ENCODE data around the gene PLA2G2D. TPM values are rescaled to one million over a fixed set of nuclear protein-coding genes. Genes with fewer than 3 reads are reported as not detected.

PLA2G2D gene
- total RNA-seq, 1 donor from 2014 or later = not detected

DNA sequence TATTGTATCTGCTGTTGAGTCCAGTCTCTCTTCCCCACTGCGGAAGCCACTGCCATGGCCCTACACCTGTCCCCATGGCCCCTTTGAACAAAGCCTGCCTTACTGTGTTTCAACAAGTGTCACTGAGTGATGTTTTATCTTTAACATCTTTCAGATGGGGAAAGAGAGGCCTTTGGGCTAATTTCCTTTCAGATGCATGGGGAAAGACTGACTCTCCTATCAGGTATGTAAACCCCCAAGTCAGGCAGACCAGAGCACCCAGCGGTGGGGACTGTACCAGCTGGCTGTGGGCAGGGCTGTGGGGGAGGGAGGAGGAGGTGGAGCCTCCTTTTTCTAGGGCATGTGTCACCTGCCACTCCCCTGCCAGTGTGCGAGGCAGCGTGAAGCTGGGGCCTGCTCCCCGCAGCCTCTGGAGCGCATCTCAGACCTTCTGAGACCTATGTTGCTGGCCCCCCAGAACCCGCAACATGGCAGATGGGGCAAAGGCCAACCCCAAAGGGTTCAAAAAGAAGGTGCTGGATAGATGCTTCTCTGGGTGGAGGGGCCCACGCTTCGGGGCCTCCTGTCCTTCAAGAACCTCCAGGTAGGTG is 19.7 kb upstream of the PLA2G2D start, which contains the start of gene PLA2G2F:
Gene PLA2G2F, plus strand, starts transcription at position 363 of the 590 bp plus-strand sequence. Its CDS starts 105 bp downstream, at position 468.
- Mint-ChIP-seq H3K4me3 (ENCODE audit: unreplicated experiment) (no peak within 1 kb of the TSS), H3K27ac (ENCODE audit: unreplicated experiment) (no peak within 1 kb of the TSS), H3K27me3 (ENCODE audit: unreplicated experiment) (peaks cover 6% of the 10 kb centered on the region), H3K4me1 (ENCODE audit: low read depth, unreplicated experiment) (no peaks in the 10 kb centered on the region), H3K36me3 (ENCODE audit: unreplicated experiment) (no peaks in the 10 kb centered on the region), H3K9me3 (ENCODE audit: unreplicated experiment) (peaks cover 2% of the 10 kb centered on the region)
- no peak for DNase-seq
- TF ChIP-seq, protein P1, sequence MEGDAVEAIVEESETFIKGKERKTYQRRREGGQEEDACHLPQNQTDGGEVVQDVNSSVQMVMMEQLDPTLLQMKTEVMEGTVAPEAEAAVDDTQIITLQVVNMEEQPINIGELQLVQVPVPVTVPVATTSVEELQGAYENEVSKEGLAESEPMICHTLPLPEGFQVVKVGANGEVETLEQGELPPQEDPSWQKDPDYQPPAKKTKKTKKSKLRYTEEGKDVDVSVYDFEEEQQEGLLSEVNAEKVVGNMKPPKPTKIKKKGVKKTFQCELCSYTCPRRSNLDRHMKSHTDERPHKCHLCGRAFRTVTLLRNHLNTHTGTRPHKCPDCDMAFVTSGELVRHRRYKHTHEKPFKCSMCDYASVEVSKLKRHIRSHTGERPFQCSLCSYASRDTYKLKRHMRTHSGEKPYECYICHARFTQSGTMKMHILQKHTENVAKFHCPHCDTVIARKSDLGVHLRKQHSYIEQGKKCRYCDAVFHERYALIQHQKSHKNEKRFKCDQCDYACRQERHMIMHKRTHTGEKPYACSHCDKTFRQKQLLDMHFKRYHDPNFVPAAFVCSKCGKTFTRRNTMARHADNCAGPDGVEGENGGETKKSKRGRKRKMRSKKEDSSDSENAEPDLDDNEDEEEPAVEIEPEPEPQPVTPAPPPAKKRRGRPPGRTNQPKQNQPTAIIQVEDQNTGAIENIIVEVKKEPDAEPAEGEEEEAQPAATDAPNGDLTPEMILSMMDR (IDR thresholded peaks at IDR 0.05; ENCODE audit: partially characterized antibody, unreplicated experiment) = no peak

GRCh38 chr1:20138346-20138745 is 19.0 kb upstream of the PLA2G2D start:
- no peak for DNase-seq
- TF ChIP-seq, protein P1 (IDR thresholded peaks at IDR 0.05; ENCODE audit: partially characterized antibody, unreplicated experiment) = no peak
- no peak overlapping the region for H3K4me3 Mint-ChIP-seq (ENCODE audit: unreplicated experiment)
- peaks cover 4% of the 10 kb centered on the region for H3K27me3 Mint-ChIP-seq (ENCODE audit: unreplicated experiment)
- no peaks in the 10 kb centered on the region for H3K4me1 Mint-ChIP-seq (ENCODE audit: low read depth, unreplicated experiment)
- no peak overlapping the region for H3K27ac Mint-ChIP-seq (ENCODE audit: unreplicated experiment)
- no peaks in the 10 kb centered on the region for H3K36me3 Mint-ChIP-seq (ENCODE audit: unreplicated experiment)
- peaks cover 2% of the 10 kb centered on the region for H3K9me3 Mint-ChIP-seq (ENCODE audit: unreplicated experiment)

- TF ChIP-seq, protein P1 (IDR thresholded peaks at IDR 0.05; ENCODE audit: partially characterized antibody, unreplicated experiment) = no peak
- Mint-ChIP-seq H3K9me3 (ENCODE audit: unreplicated experiment) (peaks cover 2% of the 10 kb centered on the region), H3K27me3 (ENCODE audit: unreplicated experiment) (peaks cover 4% of the 10 kb centered on the region), H3K4me3 (ENCODE audit: unreplicated experiment) (no peak overlapping the region), H3K36me3 (ENCODE audit: unreplicated experiment) (no peaks in the 10 kb centered on the region), H3K4me1 (ENCODE audit: low read depth, unreplicated experiment) (no peaks in the 10 kb centered on the region), H3K27ac (ENCODE audit: unreplicated experiment) (no peak overlapping the region)
- DNase-seq = no peak
Measured at GRCh38 chr1:20137604-20138003, 18.3 kb upstream of the PLA2G2D start.

DNA sequence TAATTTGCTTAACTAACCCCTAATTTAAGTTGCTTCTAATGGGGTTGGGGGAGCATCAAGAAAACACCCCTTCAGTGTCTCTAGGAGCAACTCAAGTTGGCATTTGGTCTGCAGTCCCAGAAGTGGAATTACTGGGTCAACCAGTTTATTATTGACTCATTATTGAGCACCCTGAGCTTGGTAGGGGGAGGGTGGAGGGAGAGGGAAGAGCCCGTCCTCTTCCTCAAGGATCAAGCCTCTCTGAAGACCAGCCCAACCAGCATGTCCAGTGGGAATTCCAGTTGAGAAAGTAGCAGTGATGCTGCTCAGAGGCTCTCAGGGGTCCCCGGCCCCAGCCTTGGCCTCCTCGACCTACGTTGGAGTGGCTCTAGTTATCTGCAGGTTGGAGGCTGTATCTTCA is 17.7 kb upstream of the PLA2G2D start:
- Mint-ChIP-seq H3K4me1 (ENCODE audit: low read depth, unreplicated experiment) (no peaks in the 10 kb centered on the region), H3K36me3 (ENCODE audit: unreplicated experiment) (no peaks in the 10 kb centered on the region)

GRCh38 chr1:20136249-20136648 is 16.9 kb upstream of the PLA2G2D start:
- no peaks in the 10 kb centered on the region for H3K4me1 Mint-ChIP-seq (ENCODE audit: low read depth, unreplicated experiment)
- TF ChIP-seq, protein P1 (IDR thresholded peaks at IDR 0.05; ENCODE audit: partially characterized antibody, unreplicated experiment) = no peak
- H3K9me3 Mint-ChIP-seq (ENCODE audit: unreplicated experiment) = peaks cover 3% of the 10 kb centered on the region
- no peak overlapping the region for H3K27ac Mint-ChIP-seq (ENCODE audit: unreplicated experiment)
- no peak for DNase-seq
- H3K4me3 Mint-ChIP-seq (ENCODE audit: unreplicated experiment) = no peak overlapping the region
- H3K27me3 Mint-ChIP-seq (ENCODE audit: unreplicated experiment) = peaks cover 4% of the 10 kb centered on the region
- H3K36me3 Mint-ChIP-seq (ENCODE audit: unreplicated experiment) = no peaks in the 10 kb centered on the region

More for the DNA sequence above, 17.7 kb upstream of the PLA2G2D start:
- peaks cover 2% of the 10 kb centered on the region for H3K9me3 Mint-ChIP-seq (ENCODE audit: unreplicated experiment)
- no peak for DNase-seq
- H3K4me3 Mint-ChIP-seq (ENCODE audit: unreplicated experiment) = no peak overlapping the region
- peaks cover 4% of the 10 kb centered on the region for H3K27me3 Mint-ChIP-seq (ENCODE audit: unreplicated experiment)
- TF ChIP-seq, protein P1 (IDR thresholded peaks at IDR 0.05; ENCODE audit: partially characterized antibody, unreplicated experiment) = no peak
- no peak overlapping the region for H3K27ac Mint-ChIP-seq (ENCODE audit: unreplicated experiment)

Data from glutamatergic neuron (in vitro differentiated cells).